ENCODE measurements around the gene GNB3. TPM values are rescaled to one million over a fixed set of nuclear protein-coding genes. Genes with fewer than 3 reads are reported as not detected.

Gene GNB3
- total and polyA plus RNA-seq, 9 of the 15 experiments (the other 6 are each of a cell fraction or from before 2014, with no cell fraction given) = 1.4 to 5.8 (median 2.0) TPM

DNA sequence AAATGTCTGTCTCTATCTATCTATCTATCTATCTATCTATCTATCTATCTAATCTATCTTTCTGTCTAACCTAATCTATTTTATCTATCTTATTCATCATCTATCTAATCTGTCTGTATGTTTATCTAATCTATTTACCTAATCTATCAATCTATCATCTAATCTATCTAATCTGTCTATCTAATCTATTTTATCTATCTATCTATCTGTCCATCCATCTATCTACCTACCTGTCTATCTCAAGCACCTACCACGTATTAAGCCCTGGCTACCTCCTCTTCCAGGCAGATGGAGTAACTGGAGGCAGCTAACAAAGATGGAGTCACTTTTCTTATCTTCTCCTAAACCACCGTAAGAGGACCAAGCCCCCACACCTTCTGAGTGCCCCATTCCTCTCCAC, 45.6 kb upstream of the GNB3 start:
- DNase-seq (ENCODE audit: extremely low read depth in 1 of 4, low spot score in 3 of 4) = no peak
- no peaks in the 10 kb centered on the region for H3K9me1 ChIP-seq (ENCODE audit: control insufficient read depth, insufficient read depth, low read length)
- H3K9me3 ChIP-seq (replicated peaks; ENCODE audit: control insufficient read depth, insufficient read depth, low read depth, low read length) = no peaks in the 10 kb centered on the region
- no peak overlapping the region for H3K9ac ChIP-seq (ENCODE audit: insufficient read depth in 1 of 2, low read depth in 2 of 2, low read length in 2 of 2)
- no peaks in the 10 kb centered on the region for H3K36me3 ChIP-seq (ENCODE audit: control insufficient read depth, insufficient read depth, low read length)
- BruUV-seq (replicated peaks) = no TSS peak
- H3K27ac ChIP-seq (ENCODE audit: extremely low read depth, low read depth, low read length) = no peak overlapping the region
- ChIA-PET CTCF (ENCODE audit: low intra/inter-chr PET ratio) (no interaction called here), POLR2A (interaction anchor here (0.5 to 0.6 kb wide), 2 partner anchors 23 to 26 kb away, joined by 3 read pairs; no protein-coding TSS in a partner anchor)
- H4K20me1 ChIP-seq (replicated peaks; ENCODE audit: control insufficient read depth, insufficient read depth, low read length) = no peaks in the 10 kb centered on the region
- no peak for ATAC-seq
- no peak overlapping the region for H3K4me2 ChIP-seq (ENCODE audit: insufficient read depth, low read length)
- H3K4me1 ChIP-seq (replicated peaks in 1 of 2; ENCODE audit: control insufficient read depth in 2 of 2, insufficient read depth in 2 of 2, low read length in 2 of 2) = peaks cover 0 to 7% of the 10 kb centered on the region in 2 experiments; a peak in 2 of 5 replicates
- no peaks in the 10 kb centered on the region for H3K79me2 ChIP-seq (ENCODE audit: control insufficient read depth, insufficient read depth, low read length)
- in situ Hi-C loops (cut with MboI) = no loop called here
- WGBS (ENCODE audit: insufficient coverage, low coverage, missing lambda C conversion rate) = 7% methylated on average over 2 of the region's 2 CpGs
- intact Hi-C loops (cut with micrococcal nuclease) = no loop called here
- H2AFZ ChIP-seq (ENCODE audit: low read depth, low read length) = no peak overlapping the region
- FAIRE-seq = no peak
- H3K27me3 ChIP-seq (ENCODE audit: control insufficient read depth in 2 of 2, insufficient read depth in 2 of 2, low read length in 2 of 2) = no peaks in the 10 kb centered on the region
- no peak overlapping the region for H3K4me3 ChIP-seq
- TF ChIP-seq, protein P1, sequence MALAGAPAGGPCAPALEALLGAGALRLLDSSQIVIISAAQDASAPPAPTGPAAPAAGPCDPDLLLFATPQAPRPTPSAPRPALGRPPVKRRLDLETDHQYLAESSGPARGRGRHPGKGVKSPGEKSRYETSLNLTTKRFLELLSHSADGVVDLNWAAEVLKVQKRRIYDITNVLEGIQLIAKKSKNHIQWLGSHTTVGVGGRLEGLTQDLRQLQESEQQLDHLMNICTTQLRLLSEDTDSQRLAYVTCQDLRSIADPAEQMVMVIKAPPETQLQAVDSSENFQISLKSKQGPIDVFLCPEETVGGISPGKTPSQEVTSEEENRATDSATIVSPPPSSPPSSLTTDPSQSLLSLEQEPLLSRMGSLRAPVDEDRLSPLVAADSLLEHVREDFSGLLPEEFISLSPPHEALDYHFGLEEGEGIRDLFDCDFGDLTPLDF (CRISPR knock-in tag; IDR thresholded peaks at IDR 0.05) = no peak
- no peak for TF ChIP-seq ZNF644 (tag; IDR thresholded peaks at IDR 0.05; ENCODE audit: low read depth)
- no peak for TF ChIP-seq ARID2 (IDR thresholded peaks at IDR 0.05)
- no peak for TF ChIP-seq POLR2B (IDR thresholded peaks at IDR 0.05; ENCODE audit: low read depth, partially characterized antibody)
- no peak for TF ChIP-seq JUNB (CRISPR knock-in tag; conservative IDR thresholded peaks at IDR 0.05)
- TF ChIP-seq GATAD2A (IDR thresholded peaks at IDR 0.05) = peak; percentile 75; the same call in 1 of the 2 replicates
- TF ChIP-seq ZFP36 (IDR thresholded peaks at IDR 0.05; ENCODE audit: low read depth, low read length, partially characterized antibody) = no peak
- TF ChIP-seq PTRF (tag; IDR thresholded peaks at IDR 0.05) = no peak
- peak; percentile 78 for TF ChIP-seq BCOR (IDR thresholded peaks at IDR 0.05)
- no peak for TF ChIP-seq CBX8 (IDR thresholded peaks at IDR 0.05; ENCODE audit: borderline replicate concordance, extremely low read depth, low read depth, low read length, poor library complexity, severe bottlenecking)
- no peak for TF ChIP-seq ZNF124 (CRISPR knock-in tag; IDR thresholded peaks at IDR 0.05)
- no peak for TF ChIP-seq RBFOX2 (IDR thresholded peaks at IDR 0.05; ENCODE audit: low read depth, low read length)
- no peak for TF ChIP-seq RFX5 (IDR thresholded peaks at IDR 0.05; ENCODE audit: low read depth, low read length)
- no peak for TF ChIP-seq CAMTA2 (CRISPR knock-in tag; conservative IDR thresholded peaks at IDR 0.05)
- TF ChIP-seq NELFE (IDR thresholded peaks at IDR 0.05; ENCODE audit: insufficient read depth, insufficient read length) = no peak
- no peak for TF ChIP-seq EGR1 (conservative IDR thresholded peaks at IDR 0.05)
- TF ChIP-seq MYBL2 (IDR thresholded peaks at IDR 0.05; ENCODE audit: low read depth) = no peak
- no peak for TF ChIP-seq MYBL2 (CRISPR knock-in tag; IDR thresholded peaks at IDR 0.05; ENCODE audit: borderline replicate concordance)
- TF ChIP-seq, protein P2, sequence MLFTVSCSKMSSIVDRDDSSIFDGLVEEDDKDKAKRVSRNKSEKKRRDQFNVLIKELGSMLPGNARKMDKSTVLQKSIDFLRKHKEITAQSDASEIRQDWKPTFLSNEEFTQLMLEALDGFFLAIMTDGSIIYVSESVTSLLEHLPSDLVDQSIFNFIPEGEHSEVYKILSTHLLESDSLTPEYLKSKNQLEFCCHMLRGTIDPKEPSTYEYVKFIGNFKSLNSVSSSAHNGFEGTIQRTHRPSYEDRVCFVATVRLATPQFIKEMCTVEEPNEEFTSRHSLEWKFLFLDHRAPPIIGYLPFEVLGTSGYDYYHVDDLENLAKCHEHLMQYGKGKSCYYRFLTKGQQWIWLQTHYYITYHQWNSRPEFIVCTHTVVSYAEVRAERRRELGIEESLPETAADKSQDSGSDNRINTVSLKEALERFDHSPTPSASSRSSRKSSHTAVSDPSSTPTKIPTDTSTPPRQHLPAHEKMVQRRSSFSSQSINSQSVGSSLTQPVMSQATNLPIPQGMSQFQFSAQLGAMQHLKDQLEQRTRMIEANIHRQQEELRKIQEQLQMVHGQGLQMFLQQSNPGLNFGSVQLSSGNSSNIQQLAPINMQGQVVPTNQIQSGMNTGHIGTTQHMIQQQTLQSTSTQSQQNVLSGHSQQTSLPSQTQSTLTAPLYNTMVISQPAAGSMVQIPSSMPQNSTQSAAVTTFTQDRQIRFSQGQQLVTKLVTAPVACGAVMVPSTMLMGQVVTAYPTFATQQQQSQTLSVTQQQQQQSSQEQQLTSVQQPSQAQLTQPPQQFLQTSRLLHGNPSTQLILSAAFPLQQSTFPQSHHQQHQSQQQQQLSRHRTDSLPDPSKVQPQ (CRISPR knock-in tag; IDR thresholded peaks at IDR 0.05; ENCODE audit: borderline replicate concordance) = no peak
- TF ChIP-seq ZNF133 (CRISPR knock-in tag; IDR thresholded peaks at IDR 0.05) = no peak
- peak; percentile 32; the same call in 1 of the 2 replicates for TF ChIP-seq CTBP1 (IDR thresholded peaks at IDR 0.05; ENCODE audit: borderline replicate concordance)
- peak; percentile 13; the same call in 1 of the 2 replicates for TF ChIP-seq DPF2 (IDR thresholded peaks at IDR 0.05)
- TF ChIP-seq NCOA6 (IDR thresholded peaks at IDR 0.05) = no peak
- no peak for TF ChIP-seq NFRKB (IDR thresholded peaks at IDR 0.05; ENCODE audit: low read depth)

Data from K562 (cell line).